Stimulated activated CD8-positive, alpha-beta memory T cell treated with anti-CD3 and anti-CD28 coated beads, Interleukin-12 subunit alpha, Interleukin-12 subunit beta, amount 100 ng/mL, for 1 hour (primary cell): Measurements from ENCODE around the gene FIBP.

ENCODE experiments used
- DNase-seq: peaks from one replicate; pipeline ENCODE4 v3.0.0-alpha.2; 2020; ENCODE audit warnings: low read depth

FIBP gene

DNA sequence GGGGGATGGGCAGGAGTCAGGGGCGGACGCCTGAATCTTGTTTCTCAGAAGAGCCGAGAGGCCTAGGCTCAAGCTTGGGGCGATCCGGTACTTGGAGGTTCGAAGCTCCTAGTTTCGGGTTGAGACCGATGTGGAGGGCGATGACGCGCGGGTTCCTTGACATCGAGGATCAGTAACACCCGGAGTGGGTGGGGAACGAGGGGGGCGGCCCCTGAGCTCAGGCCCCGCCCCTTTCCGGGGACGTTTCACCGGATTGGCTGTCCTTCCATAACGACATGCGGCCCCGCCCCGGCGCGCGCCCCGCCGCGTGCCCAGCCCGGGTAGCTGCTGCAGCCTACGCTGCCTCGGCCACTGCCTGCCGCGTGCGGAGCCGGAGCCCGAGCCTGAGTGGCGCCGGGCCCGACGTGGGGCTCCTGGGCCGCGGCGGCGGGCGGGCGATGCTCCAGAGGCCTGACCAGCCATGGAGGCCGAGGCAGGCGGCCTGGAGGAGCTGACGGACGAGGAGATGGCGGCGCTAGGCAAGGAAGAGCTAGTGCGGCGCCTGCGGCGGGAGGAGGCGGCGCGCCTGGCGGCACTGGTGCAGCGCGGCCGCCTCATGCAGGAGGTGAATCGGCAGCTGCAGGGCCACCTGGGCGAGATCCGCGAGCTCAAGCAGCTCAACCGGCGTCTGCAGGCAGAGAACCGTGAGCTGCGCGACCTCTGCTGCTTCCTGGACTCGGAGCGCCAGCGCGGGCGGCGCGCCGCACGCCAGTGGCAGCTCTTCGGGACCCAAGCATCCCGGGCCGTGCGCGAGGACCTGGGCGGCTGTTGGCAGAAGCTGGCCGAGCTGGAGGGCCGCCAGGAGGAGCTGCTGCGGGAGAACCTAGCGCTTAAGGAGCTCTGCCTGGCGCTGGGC is 2.3 kb upstream of the FIBP start, which contains the start of gene CCDC85B:
CCDC85B (plus strand) TSS at position 350 of the 895 bp plus-strand sequence; CDS start at position 461, 111 bp downstream.
- DNase-seq: peak; percentile 98

DNA sequence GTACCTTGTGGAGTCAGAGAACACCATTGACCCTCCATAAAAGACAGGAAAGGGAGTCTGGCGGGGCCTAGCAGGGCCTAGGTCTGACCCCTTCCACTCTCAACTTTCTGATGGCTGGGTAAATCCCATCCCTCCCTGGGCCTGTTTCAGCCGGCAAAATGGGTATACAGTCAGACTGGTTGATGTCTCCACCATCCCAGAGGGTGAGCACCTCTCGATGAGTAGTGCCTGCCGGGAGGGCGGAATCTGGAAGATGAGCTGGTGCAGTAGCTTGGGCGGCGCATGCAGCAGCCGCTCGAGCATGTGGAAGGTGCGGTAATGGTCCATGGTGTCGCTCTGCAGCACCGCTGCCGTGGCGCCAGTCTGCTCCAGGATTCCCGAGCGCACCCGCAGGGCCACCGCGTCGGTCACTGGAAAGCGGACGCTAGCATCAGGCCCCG is 528 bp downstream of the FIBP start:
- no peak for DNase-seq

DNA sequence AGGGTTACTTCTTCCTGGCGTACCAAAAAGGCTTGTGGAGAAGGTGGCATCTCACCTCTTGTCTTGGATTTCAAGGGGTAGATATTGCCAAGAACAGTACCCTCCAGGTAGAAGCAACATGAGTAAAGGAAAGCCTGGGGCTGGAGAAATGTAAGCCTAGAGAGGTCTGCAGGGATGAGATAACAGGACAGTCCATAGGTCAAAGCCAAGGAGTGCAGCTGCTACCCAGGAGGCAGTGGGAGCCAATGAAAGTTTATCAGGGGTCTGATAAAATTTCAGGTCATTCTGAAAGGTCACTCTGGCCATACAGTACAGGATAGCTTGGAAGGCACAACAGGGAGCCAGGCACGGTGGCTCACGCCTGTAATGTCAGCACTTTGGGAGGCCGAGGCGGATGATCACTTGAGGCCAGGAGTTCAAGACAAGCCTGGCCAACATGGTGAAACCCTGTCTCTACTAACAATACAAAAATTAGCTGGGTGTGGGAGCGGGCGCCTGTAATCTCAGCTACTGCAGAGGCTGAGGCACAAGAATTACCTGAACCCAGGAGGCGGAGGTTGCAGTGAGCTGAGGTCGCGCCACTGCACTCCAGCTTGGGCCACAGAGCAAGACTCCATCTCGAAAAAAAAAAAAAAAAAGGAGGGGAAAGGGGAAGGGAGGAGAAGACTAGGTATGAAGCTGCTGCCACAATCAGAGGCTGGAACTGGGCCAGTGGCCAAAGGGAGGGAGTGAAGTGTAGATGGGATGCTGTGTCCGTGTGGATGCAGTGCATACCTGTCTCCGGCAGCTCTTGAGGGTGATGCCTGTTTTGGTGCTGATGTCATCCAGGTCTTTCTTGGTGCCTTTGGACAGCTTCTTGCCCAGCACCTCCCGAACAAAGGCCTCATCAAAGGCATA is 1.2 kb downstream of the FIBP start:
- no peak for DNase-seq

DNA sequence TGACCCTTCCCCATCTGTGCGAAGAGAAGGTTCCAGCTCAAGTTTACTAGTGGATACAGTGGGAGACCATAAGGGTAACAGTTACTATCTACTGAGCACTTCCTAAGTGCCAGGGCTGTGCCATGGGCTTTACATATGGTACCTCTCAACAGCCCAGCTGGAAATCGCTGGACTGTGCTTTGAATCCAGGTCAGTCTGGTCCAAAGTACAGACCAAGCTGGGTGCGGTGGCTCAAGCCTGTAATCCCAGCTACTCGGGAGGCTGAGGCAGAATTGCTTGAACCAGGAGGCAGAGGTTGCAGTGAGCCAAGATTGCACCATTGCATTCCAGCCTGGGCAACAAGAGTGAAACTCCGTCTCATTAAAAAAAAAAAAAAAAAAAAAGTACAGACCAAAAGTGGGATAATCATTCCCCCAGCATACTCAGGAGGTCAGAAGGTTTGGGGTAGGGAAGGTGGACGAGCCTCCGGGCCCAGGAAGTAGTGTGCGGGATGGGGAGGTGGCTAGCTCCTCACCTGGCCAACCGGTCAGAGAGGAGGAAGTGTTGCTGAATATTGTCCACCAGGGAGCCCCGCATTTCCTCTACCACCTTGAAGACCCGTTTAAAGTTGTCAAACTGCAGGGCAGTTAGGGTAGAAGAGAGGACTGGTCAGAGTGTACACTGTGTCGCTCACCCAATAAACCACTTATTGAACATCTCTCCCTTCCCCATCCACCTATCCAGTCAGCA is 2.3 kb downstream of the FIBP start:
- DNase-seq: no peak

DNA sequence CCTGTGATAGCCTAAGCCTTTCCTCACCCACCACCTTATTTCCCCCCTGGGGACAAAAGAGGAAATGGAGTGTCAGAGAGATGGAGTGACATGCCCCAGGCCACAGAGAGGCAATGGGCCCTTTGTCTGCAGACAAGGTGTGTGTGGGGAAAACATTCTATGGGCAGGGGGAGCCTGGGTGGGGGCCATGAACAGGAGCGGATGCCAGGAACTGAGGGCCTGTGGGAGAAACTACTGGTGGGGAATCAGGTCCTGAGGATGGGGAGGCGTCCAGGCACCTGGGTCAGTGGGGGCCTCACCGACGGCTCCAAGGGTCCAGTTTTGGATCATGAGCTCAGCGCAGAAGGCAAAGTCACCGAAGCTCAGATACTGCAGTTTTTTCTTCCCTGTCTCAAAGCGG is 3.0 kb downstream of the FIBP start:
- DNase-seq: no peak

DNA sequence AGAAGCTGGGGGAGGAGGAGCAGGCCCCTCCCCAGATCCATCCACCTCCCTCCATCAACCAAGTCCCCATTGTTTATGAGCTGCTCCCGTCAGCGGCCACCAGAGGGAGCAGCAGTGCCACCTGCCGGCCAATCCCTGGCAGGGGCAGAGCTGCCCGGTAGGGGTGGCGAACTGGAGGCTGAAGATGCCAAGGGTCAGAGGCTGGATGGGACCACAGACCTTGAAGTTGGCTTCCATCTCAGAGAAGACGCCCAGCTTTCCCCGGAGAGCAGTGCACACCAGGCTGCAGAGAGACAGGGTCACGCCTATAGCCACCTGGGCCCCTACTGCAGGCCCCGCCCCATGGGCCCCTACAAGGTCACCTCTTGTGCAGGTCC is 3.6 kb downstream of the FIBP start:
- peak; percentile 65 for DNase-seq

DNA sequence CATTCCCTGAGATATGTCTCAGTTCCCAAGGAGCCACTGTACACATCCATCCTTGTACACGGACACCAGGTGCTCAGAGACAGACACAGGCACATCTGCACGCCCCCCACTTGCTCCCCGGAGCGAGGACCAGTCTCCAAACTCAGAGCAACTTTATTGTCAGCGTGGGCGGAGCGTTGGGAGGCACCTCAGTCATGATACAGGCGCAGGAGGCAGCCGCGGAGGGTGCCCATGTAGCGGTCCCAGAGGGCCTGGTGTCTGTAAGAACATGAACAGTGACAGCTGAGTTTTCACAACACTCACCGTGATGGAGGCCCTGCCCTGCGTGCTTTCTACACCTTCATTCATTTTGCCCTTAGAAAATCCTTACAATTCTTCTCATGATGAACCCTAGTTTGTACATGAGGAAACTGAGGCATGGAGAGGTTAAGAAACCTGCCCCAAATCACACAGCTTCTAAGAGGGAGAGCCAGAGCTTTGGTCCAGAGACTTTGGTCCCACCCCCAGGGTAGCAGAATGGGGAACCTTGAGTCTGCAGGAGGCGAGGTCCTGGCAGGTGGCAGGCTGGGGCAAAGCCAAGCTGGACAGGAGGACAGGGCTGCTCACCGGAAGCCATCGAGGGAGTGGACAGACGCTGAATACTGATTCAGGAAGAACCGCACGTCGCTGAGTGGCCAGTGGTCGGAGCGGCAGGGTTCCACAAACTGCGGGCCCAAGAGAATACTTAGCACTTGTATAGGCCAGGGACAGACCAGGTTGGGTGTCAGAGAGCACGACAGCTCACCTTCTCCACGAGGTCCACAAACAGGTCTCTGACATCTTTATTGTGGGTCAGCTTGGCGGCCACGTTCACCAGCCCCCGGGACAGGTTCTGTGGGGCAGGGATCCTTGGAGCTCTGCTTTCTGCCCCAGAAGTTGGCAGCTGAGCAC is 4.2 kb downstream of the FIBP start:
- no peak for DNase-seq

DNA sequence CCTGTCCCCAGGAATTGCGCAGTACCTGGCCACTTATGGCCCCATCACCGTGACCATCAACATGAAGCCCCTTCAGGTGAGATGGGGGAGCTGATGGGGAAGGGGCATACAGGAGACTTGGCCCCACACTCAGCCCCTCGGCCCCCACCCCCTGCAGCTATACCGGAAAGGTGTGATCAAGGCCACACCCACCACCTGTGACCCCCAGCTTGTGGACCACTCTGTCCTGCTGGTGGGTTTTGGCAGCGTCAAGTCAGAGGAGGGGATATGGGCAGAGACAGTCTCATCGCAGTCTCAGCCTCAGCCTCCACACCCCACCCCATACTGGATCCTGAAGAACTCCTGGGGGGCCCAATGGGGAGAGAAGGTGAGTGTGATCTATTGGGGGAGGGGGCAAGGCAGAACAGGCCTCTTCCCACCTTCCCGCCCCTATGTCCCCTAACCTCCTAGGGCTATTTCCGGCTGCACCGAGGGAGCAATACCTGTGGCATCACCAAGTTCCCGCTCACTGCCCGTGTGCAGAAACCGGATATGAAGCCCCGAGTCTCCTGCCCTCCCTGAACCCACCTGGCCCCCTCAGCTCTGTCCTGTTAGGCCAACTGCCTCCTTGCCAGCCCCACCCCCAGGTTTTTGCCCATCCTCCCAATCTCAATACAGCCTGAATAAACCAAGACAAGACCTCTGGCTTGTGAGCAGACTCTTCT is 5.1 kb downstream of the FIBP start:
- no peak for DNase-seq

DNA sequence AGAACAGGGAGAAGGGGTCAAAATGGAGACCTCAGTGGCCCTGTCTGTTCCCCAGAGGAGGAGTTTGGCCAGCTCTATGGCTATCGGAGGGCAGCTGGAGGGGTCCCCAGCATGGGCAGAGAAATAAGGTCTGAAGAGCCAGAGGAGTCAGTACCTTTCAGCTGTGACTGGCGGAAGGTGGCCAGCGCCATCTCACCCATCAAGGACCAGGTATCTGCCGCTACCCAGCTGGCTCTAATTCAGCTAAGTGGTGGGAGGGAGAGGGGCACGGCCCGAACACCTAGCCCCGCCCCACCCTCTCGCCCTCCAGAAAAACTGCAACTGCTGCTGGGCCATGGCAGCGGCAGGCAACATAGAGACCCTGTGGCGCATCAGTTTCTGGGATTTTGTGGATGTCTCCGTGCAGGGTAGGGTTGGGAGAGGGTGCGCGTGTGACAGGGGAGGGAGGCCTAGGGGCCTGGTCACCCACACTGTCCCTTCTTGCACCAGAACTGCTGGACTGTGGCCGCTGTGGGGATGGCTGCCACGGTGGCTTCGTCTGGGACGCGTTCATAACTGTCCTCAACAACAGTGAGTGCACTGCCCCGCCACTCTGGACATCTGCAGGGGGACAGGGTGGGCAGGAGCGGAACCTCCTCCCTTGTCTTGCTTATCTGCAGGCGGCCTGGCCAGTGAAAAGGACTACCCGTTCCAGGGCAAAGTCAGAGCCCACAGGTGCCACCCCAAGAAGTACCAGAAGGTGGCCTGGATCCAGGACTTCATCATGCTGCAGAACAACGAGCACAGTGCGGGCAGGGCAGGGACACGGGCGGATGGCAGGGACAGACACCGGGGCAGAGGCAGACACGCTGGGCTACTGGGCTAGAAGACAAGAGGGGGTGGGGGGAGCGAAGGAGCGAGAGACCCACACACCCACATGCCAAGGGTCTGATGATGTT is 5.9 kb downstream of the FIBP start:
- no peak for DNase-seq

DNA sequence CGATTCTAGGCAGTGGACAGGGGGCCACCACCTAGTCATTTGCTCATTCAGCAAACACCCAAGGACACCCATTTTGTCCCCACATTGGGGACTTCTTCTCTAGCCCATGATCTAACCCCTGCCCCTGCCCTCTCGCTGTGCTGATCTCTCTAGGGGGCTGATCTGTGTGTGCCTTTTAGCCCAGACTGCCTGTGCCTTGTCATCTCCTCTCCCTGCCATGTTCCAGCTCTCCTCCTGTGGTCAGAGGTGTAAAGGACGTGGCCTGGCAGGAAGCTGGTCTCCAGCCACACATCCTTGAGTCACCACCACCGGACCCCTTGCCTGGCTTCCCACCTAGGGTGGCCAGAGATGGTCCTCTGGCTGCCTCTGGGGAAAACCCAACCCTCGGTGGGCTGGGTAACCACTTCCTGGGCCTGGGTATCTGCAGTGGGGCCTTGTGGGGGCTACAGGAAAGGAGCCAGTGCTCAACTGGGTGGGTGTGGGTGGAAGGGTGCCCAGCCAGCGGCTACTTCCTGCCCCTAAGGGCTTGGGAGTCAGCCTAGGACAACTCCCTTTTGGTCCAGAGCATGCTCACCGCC is 7.3 kb downstream of the FIBP start:
- DNase-seq: no peak

DNA sequence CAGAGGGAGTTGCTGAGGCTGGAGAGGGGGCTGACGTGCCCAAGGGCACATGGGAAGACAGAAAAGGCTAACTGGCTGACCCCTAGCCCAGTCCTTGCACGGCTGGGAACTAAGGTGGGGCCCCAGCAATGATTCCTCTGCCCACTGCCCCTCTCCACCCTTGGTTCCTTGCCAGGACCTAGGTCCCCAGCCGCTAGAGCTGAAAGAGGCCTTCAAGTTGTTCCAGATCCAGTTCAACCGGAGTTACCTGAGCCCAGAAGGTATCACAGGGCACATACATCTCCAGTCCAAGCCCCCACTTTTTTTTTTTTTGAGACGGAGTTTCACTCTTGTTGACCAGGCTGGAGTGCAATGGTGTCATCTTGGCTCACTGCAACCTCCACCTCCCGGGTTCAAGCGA is 8.2 kb downstream of the FIBP start:
- no peak for DNase-seq

DNA sequence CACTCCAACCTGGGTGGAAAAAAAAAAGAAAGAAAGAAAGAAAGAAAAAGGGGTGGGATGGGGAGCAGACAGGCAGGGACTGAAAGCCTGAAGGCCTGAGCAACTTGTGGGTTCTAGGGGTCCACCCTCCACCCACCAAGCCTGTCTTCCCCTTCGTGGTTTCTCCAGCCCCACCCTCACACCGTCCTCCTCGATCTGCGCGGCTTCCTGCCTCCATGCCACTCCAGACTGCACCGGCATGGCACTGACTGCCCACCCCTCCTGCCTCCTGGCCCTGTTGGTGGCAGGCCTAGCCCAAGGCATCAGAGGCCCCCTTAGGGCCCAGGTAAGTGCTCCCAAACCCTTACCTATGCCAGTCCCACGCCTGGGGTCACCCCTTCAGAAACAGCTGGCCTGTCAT is 8.7 kb downstream of the FIBP start, which contains the start of gene CTSW:
CTSW (plus strand) TSS at position 221 of the 400 bp plus-strand sequence; CDS start at position 239, 18 bp downstream.
- DNase-seq: no peak

DNA sequence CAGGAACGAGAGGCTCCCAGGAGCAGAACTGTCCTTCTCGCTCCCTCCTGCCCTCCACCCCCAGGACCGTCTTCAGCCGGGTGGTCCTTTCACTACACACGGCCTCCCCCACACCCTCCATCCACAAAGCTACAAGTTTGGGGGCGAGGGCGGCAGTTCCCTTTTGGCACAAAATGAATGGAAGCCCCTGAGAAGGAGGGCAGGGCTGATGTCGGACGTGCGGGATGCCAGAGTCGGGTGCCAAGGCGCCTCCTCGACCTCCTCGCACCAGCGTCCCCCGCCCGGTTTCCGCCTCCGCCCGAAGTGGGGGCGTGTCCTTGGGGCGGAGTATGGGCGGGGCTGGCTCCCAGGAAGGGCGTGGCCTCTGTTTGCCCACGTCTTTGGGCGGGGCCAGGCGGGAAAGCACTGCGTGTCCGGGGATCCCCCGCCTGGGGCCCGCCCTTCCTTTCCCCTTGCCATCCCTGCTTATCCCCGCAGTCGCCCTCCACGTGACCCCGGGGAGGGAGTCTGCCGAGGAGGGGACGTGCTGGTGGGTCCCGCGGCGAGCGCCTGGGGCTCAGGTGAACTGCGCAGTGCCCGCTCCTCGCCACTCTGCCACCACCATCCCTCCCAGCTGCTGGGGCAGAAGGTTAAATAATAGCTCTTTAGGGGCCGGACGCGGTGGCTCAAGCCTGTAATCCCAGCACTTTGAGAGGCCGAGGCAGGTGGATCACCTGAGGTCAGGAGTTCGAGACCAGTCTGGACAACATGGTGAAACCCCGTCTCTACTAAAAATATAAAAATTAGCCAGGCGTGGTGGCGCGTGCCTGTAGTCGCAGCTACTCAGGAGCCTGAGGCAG is 14.7 kb downstream of the FIBP start:
- peak; percentile 95 for DNase-seq

DNA sequence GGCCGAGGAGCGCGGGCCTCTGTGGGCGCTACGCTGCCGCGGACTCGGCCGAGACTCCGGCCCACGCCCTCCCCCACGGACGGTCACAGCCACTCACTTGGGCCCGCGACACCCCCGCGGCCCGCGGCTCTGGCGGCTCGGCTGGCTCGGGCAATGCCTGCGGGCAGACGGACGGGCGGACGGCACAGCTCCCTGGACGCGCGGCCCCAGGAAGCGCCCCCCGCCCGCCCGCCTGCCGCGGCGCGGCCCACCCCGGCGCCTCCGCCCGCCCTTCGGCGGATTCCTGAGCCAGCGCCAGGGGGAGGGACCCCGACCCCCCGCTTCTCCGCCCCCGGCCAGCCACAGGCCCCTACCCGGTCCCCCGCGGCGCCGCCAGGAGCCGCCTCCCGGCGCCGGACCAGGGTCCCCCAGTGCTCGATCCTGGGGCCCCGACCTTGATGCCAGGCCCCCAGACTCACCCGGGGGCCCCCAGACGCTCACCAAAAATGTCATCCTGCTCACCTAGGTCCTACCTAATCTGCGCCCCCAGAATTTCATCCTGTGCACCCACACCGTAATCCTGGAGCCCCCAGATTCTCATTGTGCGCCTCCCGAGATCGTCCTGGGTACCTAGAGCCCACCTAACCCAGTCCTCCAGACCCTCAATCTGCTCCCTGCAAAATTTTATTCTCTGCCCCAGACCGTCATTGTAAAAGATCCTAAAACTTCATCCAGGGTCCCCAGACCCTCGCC is 15.5 kb downstream of the FIBP start, which contains the start of gene EFEMP2:
EFEMP2 (minus strand) TSS at position 215 of the 732 bp plus-strand sequence. CDS start 446 bp downstream, outside the sequence.
- DNase-seq: no peak

DNA sequence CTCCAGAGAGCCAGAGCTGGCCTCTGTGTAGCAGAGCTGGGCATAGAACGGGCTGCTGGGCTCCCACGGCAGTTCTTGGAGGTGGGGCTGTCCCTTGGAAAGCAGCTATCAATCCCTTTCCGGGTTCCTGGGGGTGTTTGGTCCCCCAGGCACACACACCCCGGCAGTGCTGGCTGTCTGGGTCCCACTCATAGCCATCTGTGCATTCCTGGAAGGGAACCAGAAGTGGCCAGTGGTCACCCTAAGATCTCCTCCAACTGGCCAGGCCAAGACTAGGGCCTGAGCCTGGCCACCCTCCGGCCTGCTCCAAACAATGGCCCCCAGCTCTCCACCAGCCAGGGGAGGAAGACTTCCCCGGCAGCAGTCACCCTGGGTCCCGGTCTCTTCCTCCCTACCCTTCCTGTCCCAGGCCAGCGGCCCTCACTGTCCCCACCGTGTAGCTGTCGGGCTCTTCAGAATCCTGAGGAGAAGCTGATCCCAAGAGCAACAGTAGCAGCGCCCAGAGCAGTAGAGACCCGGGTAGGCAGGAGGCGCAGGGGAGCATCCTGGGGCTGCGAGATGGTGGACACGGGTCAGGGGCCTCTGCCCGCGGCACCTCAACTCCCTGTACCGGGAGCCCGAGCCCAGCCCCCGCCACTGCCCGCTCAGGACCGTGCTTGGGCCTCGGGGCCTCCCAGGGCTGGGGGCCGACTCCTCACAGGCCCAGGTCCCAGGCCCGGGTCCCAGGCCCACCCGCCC is 16.3 kb downstream of the FIBP start:
- DNase-seq: no peak
